HG02798 (cell line): ENCODE results near the gene CCDC85B.
"Not testable (repeated sequence)": the region's sequence is repeated elsewhere in the genome, so short reads cannot be mapped to it uniquely, and the experiment has no call there.

Experiments used
- ATAC-seq: cut with Tn5 transposase; IDR thresholded peaks from one replicate; pipeline ENCODE4 v1.9.1; 2021; ENCODE audit warnings: mild to moderate bottlenecking; ENCODE audit not compliant: unreplicated experiment, poor library complexity

CCDC85B gene

GRCh38 chr11:65890324-65891218, at the start of gene CCDC85B:
CCDC85B (plus strand) TSS chr11:65890673; CDS start chr11:65890784, 111 bp downstream.
- peak; percentile 68 for ATAC-seq

GRCh38 chr11:65842144-65842543, 48.3 kb upstream of the CCDC85B start:
- no peak for ATAC-seq

- ATAC-seq, result no peak
Observed at GRCh38 chr11:65843811-65844210, 46.7 kb upstream of the CCDC85B start.

- ATAC-seq, result no peak
Observed at GRCh38 chr11:65844231-65844872, 46.1 kb upstream of the CCDC85B start.

- no peak for ATAC-seq
Observed at GRCh38 chr11:65847746-65848145, 42.7 kb upstream of the CCDC85B start.

- ATAC-seq, result not testable (repeated sequence)
Observed at GRCh38 chr11:65848693-65849092, 41.8 kb upstream of the CCDC85B start.

GRCh38 chr11:65849366-65849765, 41.1 kb upstream of the CCDC85B start:
- no peak for ATAC-seq

- ATAC-seq, result no peak
Observed at GRCh38 chr11:65849771-65850216, 40.7 kb upstream of the CCDC85B start.

- no peak for ATAC-seq
Observed at GRCh38 chr11:65850217-65851082, 40.0 kb upstream of the CCDC85B start.

GRCh38 chr11:65851083-65851579, 39.3 kb upstream of the CCDC85B start:
- ATAC-seq, result no peak

GRCh38 chr11:65851811-65852507, 38.5 kb upstream of the CCDC85B start:
- ATAC-seq, result no peak

GRCh38 chr11:65852508-65853245, 37.8 kb upstream of the CCDC85B start:
- ATAC-seq, result no peak

- no peak for ATAC-seq
Observed at GRCh38 chr11:65853246-65853979, 37.1 kb upstream of the CCDC85B start.

GRCh38 chr11:65854161-65854592, 36.3 kb upstream of the CCDC85B start:
- ATAC-seq, result no peak

GRCh38 chr11:65854852-65855837, 35.3 kb upstream of the CCDC85B start:
- no peak for ATAC-seq

- ATAC-seq, result no peak
Observed at GRCh38 chr11:65855927-65856363, 34.5 kb upstream of the CCDC85B start.
